Nephron progenitor cell (in vitro differentiated cells): ENCODE data around the gene TMEM41B.
"Not testable (repeated sequence)": the region's sequence is repeated elsewhere in the genome, so short reads cannot be mapped to it uniquely, and the experiment has no call there.

Experiments
- DNase-seq: peaks from one replicate; pipeline ENCODE4 v3.0.0; 2021
- H3K27ac Mint-ChIP-seq: 2 replicates; pipeline ENCODE4 v1.8.0; 2021; ENCODE audit warnings: mild to moderate bottlenecking, moderate library complexity, mixed read lengths
- H3K27me3 Mint-ChIP-seq: 2 replicates; pipeline ENCODE4 v1.8.0; 2021; ENCODE audit warnings: mild to moderate bottlenecking, low read depth, mixed read lengths; ENCODE audit not compliant: poor library complexity
- H3K36me3 Mint-ChIP-seq: 2 replicates; pipeline ENCODE4 v1.8.0; 2021; ENCODE audit warnings: low read depth, mixed read lengths
- H3K4me1 Mint-ChIP-seq: 2 replicates; pipeline ENCODE4 v1.8.0; 2021; ENCODE audit warnings: mixed read lengths
- H3K4me3 Mint-ChIP-seq: 2 replicates; pipeline ENCODE4 v1.8.0; 2021; ENCODE audit warnings: mild to moderate bottlenecking, moderate library complexity, mixed read lengths
- H3K9me3 Mint-ChIP-seq: 2 replicates; pipeline ENCODE4 v1.8.0; 2021; ENCODE audit warnings: mild to moderate bottlenecking, moderate library complexity, mixed read lengths
- TF ChIP-seq, protein P1 (sequence below): fragments of 200-600 bp; sonication (generic); IDR thresholded peaks from 2 replicates; pipeline ENCODE4 v1.5.0; 2021; ENCODE audit warnings: antibody characterized with exemption

TMEM41B gene

DNA sequence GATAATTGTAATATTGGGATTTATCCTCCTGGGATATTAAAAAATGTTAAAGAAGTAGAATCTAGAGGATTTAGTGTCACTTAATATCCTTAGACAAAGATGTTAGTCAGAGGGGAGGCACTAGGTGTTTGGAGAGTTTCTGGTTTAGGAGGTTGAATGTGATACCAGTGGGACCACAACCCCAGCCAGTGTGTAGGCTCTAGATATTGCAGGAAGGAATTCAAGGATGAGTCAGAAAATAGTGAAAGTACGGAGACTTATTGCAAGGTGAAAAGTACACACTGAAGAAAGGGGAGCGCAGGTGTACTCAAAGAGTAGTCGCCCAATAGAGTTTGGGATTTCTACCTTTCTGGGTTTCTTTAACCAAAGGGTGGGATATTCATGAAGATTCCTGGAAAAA is 5.7 kb upstream of the TMEM41B start:
- H3K36me3 Mint-ChIP-seq: no peaks in the 10 kb centered on the region
- no peak overlapping the region for H3K4me3 Mint-ChIP-seq
- H3K27me3 Mint-ChIP-seq: peaks cover 16% of the 10 kb centered on the region
- no peak overlapping the region for H3K27ac Mint-ChIP-seq
- H3K4me1 Mint-ChIP-seq: peaks cover 30% of the 10 kb centered on the region
- DNase-seq: no peak
- no peaks in the 10 kb centered on the region for H3K9me3 Mint-ChIP-seq
- TF ChIP-seq, protein P1, sequence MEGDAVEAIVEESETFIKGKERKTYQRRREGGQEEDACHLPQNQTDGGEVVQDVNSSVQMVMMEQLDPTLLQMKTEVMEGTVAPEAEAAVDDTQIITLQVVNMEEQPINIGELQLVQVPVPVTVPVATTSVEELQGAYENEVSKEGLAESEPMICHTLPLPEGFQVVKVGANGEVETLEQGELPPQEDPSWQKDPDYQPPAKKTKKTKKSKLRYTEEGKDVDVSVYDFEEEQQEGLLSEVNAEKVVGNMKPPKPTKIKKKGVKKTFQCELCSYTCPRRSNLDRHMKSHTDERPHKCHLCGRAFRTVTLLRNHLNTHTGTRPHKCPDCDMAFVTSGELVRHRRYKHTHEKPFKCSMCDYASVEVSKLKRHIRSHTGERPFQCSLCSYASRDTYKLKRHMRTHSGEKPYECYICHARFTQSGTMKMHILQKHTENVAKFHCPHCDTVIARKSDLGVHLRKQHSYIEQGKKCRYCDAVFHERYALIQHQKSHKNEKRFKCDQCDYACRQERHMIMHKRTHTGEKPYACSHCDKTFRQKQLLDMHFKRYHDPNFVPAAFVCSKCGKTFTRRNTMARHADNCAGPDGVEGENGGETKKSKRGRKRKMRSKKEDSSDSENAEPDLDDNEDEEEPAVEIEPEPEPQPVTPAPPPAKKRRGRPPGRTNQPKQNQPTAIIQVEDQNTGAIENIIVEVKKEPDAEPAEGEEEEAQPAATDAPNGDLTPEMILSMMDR: no peak

DNA sequence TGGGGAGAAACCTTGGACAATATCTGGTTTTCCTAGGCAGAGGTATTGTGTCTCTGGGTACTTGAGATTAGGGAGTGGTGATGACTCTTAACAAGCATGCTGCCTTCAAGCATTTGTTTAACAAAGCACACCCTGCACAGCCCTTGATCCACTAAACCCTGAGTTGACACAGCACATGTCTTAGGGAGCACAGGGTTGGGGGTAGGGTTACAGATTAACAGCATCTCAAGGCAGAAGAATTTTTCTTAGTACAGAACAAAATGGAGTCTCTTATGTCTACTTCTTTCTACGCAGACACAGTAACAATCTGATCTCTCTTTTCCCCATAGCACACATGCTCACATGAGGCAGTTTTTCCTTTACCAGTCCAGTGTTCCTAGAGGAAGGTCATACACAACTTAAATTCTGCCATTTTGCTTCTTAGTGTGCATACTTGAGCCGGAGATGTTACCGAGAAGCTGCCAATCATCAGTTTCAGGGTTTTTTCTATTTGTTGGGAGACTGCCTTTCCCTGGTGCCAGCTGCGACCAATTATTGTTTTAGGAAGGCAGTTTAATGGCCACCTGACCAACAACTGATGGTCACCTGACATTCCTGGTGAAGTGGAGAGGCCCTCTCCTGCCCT is 5.1 kb upstream of the TMEM41B start:
- peaks cover 11% of the 10 kb centered on the region for H3K27me3 Mint-ChIP-seq
- H3K4me1 Mint-ChIP-seq: peaks cover 34% of the 10 kb centered on the region
- H3K27ac Mint-ChIP-seq, DNase-seq, H3K4me3 Mint-ChIP-seq, H3K9me3 Mint-ChIP-seq, H3K36me3 Mint-ChIP-seq: not testable (repeated sequence)

DNA sequence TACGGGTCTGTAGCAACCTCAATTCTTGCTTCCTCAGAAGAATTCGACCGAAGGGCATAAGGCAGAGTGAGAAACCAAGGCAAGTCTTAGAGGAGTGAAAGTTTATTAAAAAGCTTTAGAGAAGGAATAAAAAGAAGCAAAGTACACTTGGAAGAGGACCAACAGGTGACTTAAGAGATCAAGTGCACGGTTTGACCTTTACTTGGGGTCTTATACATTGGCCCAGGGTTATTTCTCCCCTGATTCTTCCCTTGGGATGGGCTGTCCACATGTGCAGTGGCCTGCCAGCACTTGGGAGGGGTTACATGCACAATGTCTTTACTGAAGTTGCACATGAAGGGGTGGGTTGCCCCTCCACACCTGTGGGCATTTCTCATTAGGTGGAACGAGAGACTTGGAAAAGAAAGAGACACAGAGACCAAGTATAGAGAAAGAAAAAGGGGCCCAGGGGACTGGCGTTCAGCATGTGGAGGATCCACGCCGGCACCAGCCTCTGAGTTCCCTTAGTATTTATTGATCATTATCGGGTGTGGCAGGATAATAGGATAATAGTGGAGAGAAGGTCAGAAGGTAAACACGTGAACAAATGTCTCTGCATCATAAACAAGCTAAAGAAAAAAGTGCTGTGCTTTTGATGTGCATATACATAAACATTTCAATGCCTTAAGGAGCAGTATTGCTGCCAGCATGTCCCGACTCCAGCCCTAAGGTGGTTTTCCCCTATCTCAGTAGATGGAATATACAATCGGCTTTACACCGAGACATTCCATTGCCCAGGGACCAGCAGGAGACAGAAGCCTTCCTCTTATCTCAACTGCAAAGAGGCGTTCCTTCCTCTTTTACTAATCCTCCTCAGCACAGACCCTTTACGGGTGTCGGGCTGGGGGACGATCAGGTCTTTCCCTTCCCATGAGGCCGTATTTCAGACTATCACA is 4.3 kb upstream of the TMEM41B start:
- H3K9me3 Mint-ChIP-seq, H3K27ac Mint-ChIP-seq, H3K36me3 Mint-ChIP-seq, DNase-seq, H3K4me3 Mint-ChIP-seq: not testable (repeated sequence)
- Mint-ChIP-seq H3K4me1 (peaks cover 41% of the 10 kb centered on the region), H3K27me3 (peaks cover 10% of the 10 kb centered on the region)

DNA sequence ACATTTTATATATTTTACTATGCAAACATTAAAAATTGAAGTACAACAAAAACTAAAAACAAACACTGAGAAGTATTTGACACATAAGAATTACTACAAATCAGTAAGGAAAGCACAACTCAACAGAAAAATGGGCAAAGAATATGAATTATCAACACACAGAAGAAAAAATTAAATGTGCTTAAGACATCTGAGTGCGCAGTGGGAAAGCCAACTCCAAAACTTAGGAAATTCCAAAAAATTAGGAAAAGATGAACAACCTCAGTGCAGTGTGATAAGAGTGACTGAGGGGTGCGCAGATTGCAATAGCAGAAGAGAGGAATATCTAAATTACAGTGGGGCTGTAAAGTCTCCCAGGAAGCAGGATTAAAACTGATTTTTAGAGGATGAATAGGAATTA is 1.9 kb upstream of the TMEM41B start:
- Mint-ChIP-seq H3K27me3 (peaks cover 10% of the 10 kb centered on the region), H3K36me3 (peaks cover 10% of the 10 kb centered on the region), H3K9me3 (no peaks in the 10 kb centered on the region), H3K4me3 (no peak overlapping the region), H3K4me1 (peaks cover 59% of the 10 kb centered on the region), H3K27ac (peak overlapping the region; percentile 10)
- no peak for DNase-seq
- TF ChIP-seq, protein P1: no peak

DNA sequence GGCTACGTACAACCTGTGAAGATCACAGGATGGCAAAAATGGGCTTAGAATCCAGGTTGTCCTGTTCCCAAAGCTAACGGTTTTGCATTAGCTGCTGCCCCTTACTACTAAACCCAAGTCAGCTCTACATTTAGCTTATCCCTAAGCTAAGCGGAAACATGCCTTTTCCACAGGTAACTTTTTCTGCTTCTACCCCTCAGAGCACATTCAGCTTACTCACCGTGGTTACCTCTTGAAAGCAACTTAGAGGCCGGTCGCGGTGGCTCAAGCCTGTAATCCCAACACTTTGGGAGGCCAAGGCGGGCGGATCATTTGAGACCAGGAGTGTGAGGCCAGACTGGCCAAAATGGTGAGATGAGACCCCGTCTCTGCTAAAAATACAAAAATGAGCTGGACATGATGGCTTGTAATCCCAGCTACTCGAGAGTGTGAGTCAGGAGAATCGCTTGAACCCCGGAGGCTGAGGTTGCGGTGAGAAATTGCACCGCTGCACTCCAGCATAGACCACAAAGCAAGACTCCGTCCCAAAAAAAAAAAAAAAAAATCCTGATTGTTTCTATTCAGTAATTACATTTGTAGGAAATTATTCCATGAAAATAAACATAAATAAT is 790 bp upstream of the TMEM41B start:
- peaks cover 60% of the 10 kb centered on the region for H3K4me1 Mint-ChIP-seq
- H3K4me3 Mint-ChIP-seq: peak overlapping the region; percentile 98
- peaks cover 21% of the 10 kb centered on the region for H3K36me3 Mint-ChIP-seq
- H3K9me3 Mint-ChIP-seq: peaks cover 9% of the 10 kb centered on the region
- peaks cover 9% of the 10 kb centered on the region for H3K27me3 Mint-ChIP-seq
- H3K27ac Mint-ChIP-seq: peak overlapping the region; percentile 99
- TF ChIP-seq, protein P1: no peak
- DNase-seq: no peak

DNA sequence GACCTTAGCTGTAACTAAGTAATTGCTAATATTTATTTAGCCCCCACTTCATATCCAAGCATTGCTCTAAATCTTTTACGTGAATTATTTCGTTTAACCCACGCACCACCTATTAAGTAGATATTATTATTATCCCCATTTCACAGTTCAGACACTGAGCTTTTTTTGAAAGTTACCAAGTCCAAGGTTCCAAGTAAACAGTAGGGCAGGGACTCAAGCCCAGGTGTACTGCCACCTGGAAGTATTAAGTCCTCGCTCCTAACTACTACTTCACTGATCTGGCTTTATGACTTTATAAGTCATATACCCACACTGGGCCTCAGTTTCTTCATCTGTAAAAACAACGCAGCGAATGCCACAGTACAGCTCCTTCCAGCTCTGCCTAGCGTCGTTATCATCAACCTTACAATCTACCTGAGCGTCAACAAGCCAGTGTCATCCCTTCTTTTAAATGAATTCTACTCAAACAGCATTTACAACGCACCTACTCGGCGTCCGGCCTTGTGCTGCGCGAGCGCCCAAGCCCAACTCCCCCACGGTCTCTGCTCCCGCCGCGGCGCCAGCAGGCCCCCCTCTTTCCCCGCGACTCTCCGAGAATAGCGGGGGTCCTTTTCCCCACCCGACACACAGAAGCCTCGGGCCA is 624 bp downstream of the TMEM41B start:
- H3K27me3 Mint-ChIP-seq: peaks cover 3% of the 10 kb centered on the region
- H3K4me1 Mint-ChIP-seq: peaks cover 46% of the 10 kb centered on the region
- H3K27ac Mint-ChIP-seq: peak overlapping the region; percentile 100
- DNase-seq: no peak
- peak overlapping the region; percentile 98 for H3K4me3 Mint-ChIP-seq
- TF ChIP-seq, protein P1: no peak
- peaks cover 16% of the 10 kb centered on the region for H3K9me3 Mint-ChIP-seq
- peaks cover 31% of the 10 kb centered on the region for H3K36me3 Mint-ChIP-seq
